Right kidney (tissue), 9 donors: ENCODE data around the gene CT45A9.
"Not testable (repeated sequence)": the region's sequence is repeated elsewhere in the genome, so short reads cannot be mapped to it uniquely, and the experiment has no call there.

Source experiments
- DNase-seq: peaks from one replicate; pipeline ENCODE4 v3.0.0-alpha.2; 2016
- long read RNA-seq, 8 donors: transcript quantifications; one replicate each; lab custom pipeline, GENCODE V29; 2026

The CT45A9 gene, protein sequence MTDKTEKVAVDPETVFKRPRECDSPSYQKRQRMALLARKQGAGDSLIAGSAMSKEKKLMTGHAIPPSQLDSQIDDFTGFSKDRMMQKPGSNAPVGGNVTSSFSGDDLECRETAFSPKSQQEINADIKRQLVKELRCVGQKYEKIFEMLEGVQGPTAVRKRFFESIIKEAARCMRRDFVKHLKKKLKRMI
- long read RNA-seq, donor 1 = 0 reads
- long read RNA-seq, donor 2 = 0 reads
- long read RNA-seq, donor 3 = 0 reads
- long read RNA-seq, donor 4 = 0 reads
- long read RNA-seq, donor 5 = 0 reads
- long read RNA-seq, donor 6 = 0 reads
- long read RNA-seq, donor 7 = 0 reads
- long read RNA-seq, donor 8 = 0 reads

- DNase-seq = not testable (repeated sequence)
Observed at GRCh38 chrX:135871712-135872111, at the start of gene CT45A9. CT45A9 (minus strand) TSS chrX:135871812; CDS start chrX:135868061, 3,751 bp downstream.

GRCh38 chrX:135920516-135920915, 48.9 kb upstream of the CT45A9 start:
- DNase-seq = not testable (repeated sequence)

DNA sequence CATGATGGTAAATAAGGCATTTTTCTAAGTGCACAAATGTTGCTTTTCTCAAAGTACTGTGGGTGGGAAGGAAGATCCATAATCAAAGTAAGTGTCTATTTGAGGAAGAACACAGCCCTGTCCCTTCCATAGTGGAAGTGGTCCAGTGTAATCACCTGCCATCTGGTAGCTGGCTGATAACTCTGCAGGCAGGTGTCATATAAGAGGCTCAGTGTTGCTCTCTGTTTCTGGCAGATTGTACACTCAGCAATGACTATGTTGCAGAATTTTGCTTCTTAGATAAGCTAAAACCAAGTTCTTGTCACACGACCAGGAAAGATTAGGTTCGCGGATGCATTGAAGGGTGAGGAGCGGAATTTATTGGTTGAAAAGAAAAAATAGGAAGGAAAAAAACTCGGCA, 42.8 kb upstream of the CT45A9 start:
- no peak for DNase-seq

DNA sequence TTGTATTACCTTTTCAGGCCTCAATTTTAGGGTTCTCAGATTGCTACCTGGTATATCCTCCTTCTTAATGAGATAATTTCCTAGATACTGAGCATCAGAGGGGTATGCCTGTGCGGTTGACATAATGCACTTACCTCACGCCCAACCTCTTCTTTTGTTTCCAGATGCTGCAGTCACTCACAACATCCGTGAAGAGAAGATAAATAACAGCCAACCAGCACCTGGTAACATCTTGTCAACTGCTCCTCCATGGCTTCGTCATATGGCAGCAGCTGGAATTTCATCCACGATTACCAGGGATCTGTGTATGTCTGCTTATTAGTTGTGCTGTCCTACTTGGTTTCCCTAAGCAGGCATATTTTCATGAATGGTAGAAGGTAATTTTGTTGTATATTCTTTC, 38.6 kb upstream of the CT45A9 start:
- DNase-seq = no peak

- DNase-seq = no peak
Observed at GRCh38 chrX:135893294-135893817, 21.7 kb upstream of the CT45A9 start, which contains the start of the genes CT45A10 and SAGE1. CT45A10 (minus strand) TSS chrX:135893444; CDS start chrX:135885344, 8,100 bp downstream. SAGE1 (plus strand) TSS chrX:135893716; CDS start chrX:135896243, 2,527 bp downstream.

- no peak for DNase-seq
Observed at GRCh38 chrX:135892781-135893180, 21.2 kb upstream of the CT45A9 start.

- DNase-seq = no peak
Observed at GRCh38 chrX:135890087-135890585, 18.5 kb upstream of the CT45A9 start.

DNA sequence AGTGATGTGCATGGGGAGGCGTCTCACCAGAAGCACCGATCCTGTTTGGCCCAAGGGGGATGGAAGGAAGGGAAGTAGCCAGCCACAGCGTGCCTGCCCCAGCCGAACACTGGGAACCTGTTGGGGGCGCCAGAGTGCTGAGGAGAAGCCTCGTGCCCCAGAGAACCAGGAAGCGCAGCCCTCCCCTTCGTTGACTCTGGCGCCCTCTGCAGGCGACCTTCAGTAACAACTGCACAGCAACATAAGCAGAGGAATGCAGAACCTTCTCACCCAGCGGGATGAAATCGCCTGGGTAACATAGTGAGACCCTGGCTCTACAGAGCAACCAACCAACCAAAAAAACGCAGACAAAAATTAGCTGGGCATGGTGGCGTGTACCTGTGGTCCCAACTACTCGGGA, 17.4 kb upstream of the CT45A9 start:
- DNase-seq = not testable (repeated sequence)

DNA sequence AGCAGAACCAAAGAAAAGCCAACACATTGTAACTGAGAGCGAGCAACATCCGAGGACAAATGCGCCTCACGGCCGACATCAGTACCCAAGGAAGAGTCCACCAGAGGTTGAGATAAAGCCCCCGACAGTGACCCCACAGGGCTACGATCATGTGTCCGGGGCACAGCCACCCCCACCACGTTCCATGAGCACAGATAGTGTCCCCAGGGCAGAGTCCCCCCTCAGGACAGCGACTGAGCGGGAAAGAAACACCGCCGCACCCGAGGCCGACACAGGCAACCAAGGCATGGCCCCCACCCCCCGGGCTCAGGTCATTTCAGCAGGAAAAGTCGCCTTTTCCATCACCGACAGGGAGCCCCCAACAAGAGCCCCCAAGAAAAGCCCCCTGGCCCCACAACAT, 16.6 kb upstream of the CT45A9 start:
- not testable (repeated sequence) for DNase-seq

- not testable (repeated sequence) for DNase-seq
Observed at GRCh38 chrX:135882741-135883140, 11.1 kb upstream of the CT45A9 start.

DNA sequence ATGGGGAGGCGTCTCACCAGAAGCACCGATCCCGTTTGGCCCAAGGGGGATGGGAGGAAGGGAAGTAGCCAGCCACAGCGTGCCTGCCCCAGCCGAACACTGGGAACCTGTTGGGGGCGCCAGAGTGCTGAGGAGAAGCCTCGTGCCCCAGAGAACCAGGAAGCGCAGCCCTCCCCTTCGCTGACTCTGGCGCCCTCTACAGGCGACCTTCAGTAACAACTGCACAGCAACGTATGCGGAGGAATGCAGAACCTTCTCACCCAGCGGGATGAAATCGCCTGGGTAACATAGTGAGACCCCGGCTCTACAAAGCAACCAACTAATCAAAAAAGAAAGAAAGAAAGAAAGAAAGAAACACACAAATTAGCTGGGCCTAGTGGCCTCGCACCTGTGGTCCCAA, 17.2 kb downstream of the CT45A9 start, which contains the start of gene CT45A8:
CT45A8 (minus strand) TSS at position 101 of the 400 bp plus-strand sequence. CDS start 3,755 bp downstream, outside the sequence.
- not testable (repeated sequence) for DNase-seq

DNA sequence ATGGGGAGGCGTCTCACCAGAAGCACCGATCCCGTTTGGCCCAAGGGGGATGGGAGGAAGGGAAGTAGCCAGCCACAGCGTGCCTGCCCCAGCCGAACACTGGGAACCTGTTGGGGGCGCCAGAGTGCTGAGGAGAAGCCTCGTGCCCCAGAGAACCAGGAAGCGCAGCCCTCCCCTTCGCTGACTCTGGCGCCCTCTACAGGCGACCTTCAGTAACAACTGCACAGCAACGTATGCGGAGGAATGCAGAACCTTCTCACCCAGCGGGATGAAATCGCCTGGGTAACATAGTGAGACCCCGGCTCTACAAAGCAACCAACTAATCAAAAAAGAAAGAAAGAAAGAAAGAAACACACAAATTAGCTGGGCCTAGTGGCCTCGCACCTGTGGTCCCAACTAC, 34.4 kb downstream of the CT45A9 start, which contains the start of gene CT45A7:
CT45A7 (minus strand) TSS at position 101 of the 400 bp plus-strand sequence. CDS start 3,747 bp downstream, outside the sequence.
- DNase-seq = not testable (repeated sequence)

DNA sequence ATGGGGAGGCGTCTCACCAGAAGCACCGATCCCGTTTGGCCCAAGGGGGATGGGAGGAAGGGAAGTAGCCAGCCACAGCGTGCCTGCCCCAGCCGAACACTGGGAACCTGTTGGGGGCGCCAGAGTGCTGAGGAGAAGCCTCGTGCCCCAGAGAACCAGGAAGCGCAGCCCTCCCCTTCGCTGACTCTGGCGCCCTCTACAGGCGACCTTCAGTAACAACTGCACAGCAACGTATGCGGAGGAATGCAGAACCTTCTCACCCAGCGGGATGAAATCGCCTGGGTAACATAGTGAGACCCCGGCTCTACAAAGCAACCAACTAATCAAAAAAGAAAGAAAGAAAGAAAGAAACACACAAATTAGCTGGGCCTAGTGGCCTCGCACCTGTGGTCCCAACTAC, 51.7 kb downstream of the CT45A9 start, which contains the start of gene CT45A2:
CT45A2 (minus strand) TSS at position 101 of the 400 bp plus-strand sequence. CDS start 3,747 bp downstream, outside the sequence.
- not testable (repeated sequence) for DNase-seq
